HG02623 (cell line): ENCODE measurements around the gene VAMP7.
"Not testable (repeated sequence)": the region's sequence is repeated elsewhere in the genome, so short reads cannot be mapped to it uniquely, and the experiment has no call there.

Experiments
- ATAC-seq: cut with Tn5 transposase; IDR thresholded peaks from one replicate; pipeline ENCODE4 v1.9.1; 2021; ENCODE audit warnings: moderate library complexity; ENCODE audit not compliant: unreplicated experiment

Gene VAMP7

DNA sequence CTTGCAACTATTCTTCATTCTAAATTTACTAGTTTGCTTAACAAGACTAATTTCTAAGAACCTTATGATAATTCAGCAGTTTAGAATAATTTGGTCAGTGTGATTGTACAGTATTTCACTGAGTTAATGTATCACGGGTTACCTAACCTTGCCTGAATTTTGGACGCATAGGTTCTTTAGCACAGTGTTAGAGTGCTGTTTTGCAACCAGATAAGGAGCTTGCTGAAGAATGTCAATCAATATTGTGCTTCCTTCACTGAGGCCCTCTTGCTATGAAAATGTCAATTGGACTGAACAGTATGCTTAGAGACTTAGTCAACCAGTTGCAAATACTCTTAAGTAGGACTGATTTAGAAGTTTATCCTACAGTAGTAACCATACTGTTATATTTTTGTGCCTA lies 19.6 kb downstream of the VAMP7 start:
- no peak for ATAC-seq

DNA sequence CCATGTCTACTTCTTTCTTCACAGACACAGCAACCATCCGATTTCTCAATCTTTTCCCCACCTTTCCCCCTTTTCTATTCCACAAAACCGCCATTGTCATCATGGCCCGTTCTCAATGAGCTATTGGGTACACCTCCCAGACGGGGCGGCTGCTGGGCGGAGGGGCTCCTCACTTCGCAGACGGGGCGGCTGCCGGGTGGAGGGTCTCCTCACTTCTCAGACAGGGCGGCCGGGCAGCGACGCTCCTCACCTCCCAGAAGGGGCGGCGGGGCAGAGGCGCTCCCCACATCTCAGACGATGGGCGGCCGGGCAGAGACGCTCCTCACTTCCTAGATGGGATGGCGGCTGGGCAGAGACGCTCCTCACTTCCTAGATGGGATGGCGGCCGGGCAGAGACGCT lies 26.5 kb downstream of the VAMP7 start:
- ATAC-seq: not testable (repeated sequence)

DNA sequence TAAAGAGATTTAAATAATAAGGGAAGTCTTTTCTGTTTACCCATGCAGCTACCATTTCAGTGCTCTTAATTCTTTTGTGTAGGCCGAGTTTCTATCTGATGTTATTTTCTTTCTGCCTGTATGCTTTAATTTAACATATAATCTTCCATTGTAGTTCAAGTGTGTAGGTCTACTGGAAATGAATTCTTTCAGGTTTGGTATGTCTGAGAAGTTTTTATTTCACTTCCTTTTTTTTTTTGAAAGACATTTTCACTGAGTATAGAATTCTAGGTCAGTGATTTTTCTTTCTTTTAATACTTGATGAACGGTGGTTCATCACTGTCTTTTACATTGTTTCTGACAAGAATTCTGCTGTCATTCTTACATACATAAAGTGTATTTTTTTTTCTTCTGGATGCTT lies 42.1 kb downstream of the VAMP7 start:
- no peak for ATAC-seq

DNA sequence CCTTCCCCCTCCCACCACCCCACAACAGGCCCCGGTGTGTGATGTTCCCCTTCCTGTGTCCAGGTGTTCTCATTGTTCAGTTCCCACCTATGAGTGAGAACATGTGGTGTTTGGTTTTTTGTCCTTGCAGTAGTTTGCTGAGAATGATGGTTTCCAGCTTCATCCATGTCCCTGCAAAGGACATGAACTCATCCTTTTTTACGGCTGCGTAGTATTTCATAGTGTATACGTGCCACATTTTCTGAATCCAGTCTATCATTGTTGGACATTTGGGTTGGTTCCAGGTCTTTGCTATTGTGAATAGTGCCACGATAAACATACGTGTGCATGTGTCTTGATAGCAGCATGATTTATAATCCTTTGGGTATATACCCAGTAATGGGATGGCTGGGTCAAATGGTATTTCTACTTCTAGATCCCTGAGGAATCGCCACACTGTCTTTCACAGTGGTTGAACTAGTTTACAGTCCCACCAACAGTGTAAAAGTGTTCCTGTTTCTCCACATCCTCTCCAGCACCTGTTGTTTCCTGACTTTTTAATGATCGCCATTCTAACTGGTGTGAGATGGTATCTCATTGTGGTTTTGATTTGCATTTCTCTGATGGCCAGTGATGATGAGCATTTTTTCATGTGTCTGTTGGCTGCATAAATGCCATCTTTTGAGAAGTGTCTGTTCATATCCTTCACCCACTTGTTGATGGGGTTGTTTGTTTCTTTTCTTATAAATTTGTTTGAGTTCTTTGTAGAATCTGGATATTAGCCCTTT lies 49.9 kb downstream of the VAMP7 start:
- not testable (repeated sequence) for ATAC-seq

DNA sequence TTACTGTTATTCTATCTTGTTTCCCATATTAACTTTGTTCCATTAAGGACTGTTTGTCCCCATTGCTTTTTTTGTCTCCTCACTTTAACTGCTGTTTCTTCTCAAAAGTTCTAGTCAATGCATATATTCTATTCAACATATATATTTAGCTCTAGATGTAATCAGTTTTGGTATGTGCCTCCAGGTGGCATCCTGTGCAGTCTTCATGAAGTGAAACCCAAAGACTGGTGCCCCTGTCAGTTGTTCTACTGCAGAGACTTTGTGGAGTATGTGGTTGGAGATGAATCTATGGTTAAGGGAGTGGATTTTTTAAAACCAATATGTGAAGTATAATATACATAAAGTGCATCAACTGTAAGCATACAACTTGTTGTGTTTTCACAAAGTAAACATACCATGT lies 57.0 kb downstream of the VAMP7 start:
- ATAC-seq: no peak

DNA sequence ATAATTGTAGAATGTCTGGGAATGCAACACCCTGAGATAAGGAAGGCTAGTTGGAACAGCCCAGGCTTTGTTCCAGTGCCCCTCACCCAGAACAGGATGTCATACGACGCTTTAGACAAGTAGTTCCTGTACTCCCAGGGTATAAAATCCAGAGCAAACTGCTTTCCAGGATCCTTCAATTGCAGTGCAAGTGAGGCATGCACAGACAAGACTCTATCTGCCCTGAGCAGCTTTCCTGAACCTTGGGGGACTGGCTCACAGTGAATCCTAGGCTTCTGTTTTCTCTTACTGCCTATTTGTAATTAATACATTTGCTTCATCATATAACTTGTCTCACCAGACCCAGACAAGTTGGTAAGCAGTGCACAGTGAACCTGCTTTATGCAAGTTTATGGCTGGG lies 68.0 kb downstream of the VAMP7 start:
- no peak for ATAC-seq

DNA sequence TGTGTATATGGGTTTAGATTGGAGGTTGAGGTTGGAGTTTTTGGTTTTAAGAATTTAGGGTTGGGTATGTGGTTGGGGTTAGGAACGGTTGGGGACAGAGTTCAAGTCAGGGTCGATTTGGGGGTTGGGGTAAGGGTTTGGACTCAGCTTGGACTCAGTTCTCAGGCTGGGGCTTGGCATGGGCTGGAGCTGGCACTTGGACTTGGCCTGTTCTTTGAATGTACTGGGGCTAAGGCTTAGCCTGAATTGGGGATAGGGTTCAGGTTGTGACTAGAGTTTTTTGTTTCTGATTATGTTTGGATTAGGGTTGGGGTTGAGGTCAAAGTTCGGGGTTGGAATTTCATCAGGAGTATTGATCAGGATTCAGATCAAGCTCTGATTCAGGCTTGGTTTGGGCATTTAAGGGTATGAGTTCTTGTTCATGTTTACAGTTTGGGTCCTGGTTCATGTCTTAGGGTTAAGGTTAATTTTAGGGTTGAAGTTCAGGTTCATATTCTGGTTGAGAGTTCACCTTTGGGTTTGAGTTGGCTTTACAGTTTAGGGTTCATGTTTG lies 70.2 kb downstream of the VAMP7 start:
- ATAC-seq: no peak

DNA sequence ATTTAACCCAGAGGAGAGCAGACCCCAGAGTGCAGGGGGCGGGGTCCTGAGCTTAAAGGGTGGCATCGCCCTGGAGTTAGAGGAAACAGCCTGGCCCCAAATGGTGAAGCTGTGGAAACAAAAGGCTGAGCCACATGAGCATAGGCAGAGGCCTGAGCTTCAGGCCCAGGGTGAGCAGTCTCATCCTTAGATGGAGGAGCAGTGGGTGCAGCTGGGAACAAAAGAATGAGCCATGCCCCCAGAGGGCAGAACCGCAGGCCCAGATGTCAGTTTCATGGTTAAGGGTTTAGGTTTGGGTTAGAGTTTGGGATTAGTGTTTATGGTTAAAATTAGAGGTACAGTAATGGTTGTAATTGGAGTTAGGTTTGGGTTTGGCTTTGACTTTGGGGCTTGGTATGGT lies 71.9 kb downstream of the VAMP7 start:
- ATAC-seq: no peak

DNA sequence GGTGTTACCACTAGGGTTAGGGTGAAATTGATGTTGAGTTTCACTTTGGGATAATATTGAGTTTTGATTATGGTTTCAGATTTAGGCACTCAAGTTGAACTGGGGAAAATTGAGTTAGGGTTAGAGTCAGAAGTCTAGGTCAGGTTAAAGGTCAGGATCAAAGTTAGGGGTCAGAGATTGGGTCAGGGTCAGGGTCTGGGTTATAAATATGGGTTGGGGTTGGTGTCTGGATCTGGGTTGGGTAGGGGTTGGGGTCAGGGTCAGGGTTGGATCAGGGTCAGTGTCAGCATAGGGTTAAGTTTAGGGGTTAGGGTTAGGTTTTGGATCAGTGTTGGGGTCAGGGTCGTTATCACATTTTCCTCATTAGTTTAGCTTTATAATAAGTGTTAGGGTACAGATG lies 73.6 kb downstream of the VAMP7 start:
- no peak for ATAC-seq

DNA sequence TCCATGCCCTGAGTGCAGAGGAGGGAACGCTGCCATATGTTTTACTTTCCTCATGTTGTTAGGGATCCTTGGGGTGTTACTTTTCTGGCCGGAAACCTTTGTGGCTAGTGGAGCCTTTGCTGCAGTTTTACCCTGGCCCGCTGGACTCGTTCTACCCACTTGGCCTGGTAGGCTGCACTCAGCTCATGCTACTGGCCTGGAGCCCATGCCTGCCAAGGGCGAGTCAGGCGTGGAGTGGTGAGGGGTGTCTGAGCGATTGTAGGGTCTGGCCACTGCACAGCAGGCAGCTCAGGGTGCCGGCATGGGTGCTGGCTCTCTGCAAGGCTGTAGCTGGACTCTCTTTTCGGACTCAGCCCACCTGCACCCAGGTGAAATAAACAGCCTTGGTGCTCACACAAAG lies 75.0 kb downstream of the VAMP7 start:
- ATAC-seq: no peak

DNA sequence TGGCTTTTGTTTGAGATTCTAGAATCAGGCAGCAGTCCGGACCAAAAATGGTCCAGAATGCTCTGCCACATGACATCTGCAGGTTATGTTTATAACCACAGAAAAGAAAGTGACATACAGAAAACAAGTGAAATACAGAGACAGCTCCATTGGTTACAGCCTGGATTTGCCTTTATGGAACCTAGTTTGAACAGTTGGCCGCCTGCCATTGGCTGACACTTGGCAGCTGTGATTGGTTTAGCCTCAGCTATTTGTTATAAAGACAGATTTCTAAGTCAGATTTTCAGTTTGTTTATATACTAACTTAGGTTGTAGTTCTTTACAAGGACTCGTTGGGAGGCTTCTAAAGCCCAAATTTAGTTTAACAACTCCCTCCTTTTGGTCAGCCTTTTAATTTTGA lies 75.5 kb downstream of the VAMP7 start:
- no peak for ATAC-seq

DNA sequence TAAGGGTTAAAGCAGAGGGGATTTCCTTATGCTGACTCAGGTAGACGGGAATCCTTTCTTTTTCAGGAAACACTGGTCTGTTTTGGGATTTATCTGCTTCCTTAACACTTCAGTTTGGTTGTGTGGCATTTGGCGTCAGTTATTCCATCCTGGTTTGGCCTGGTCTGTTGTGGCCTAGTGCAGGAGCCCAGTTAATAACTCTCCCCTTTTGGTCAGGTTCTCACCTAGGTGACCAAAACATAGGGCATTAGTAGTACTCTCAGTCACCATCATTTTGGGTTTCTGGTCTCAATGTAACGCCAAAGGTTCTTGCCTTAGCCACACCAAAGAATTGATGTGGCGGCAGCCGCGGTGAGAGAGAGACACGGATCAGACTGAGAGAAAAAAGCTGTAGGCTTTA lies 76.7 kb downstream of the VAMP7 start:
- no peak for ATAC-seq

DNA sequence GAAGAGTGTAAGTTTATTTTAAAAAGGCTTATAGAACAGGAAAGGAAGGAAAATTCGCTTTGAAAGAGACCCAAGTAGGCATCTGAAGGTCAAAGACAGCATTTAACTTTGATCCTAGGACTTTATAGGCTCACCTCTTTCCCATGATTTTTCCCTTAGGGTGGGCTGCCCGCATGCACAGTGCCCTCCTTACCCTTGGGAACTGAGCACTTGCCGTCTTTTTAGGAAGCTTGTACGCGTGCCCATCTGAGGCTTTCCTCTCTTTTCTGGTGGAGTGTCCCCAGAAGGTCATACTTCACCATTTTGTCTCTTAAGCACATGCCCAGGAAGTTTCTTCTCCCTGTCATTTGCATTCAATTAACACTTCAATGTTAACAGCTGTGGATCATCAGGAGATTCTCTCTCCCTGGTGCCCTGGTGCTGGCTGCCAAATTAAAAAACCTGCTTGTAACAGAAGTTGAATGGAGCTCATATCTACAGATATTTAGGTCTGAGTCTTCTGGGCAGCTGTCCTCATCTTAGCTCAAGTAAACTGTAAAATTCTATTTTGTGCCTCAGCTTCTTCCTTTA lies 78.0 kb downstream of the VAMP7 start:
- ATAC-seq: no peak

DNA sequence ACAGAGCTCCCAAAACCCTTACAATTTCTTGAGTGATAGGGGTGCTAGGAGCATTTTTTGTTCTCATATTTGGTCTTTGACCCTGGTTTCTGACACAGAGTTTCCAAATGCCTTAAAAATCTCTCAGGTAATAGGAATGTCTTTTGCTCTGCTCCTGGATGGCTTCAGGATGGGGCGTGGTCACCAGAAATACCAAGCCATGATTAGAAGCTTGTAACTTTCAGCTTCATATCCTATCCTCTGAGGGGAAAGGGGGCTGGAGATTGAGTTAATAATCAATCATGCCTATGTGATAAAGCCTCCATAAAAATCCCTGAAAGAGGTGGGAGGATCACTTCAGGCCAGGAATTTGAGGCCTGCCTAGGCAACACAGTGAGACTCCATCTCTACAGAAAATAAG lies 81.8 kb downstream of the VAMP7 start:
- ATAC-seq: no peak

DNA sequence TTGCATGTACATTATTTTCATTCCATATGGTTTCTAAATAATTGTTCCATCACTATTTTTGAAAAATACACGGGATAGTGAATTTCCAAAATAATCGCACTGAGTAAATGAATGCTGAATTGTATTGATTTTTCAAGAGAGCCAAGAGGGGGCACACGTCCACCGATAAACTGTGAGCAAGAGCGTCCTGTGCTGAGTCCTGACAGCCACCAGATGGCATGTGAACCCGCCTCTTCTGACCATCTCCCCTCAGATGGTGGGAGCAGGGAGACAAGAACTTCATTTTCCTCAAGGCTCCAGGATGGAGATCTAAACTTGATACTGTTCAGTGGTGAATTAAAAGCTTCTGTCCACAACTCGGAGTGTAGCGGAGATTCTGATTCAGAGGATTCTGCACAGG lies 85.7 kb downstream of the VAMP7 start:
- ATAC-seq: no peak

DNA sequence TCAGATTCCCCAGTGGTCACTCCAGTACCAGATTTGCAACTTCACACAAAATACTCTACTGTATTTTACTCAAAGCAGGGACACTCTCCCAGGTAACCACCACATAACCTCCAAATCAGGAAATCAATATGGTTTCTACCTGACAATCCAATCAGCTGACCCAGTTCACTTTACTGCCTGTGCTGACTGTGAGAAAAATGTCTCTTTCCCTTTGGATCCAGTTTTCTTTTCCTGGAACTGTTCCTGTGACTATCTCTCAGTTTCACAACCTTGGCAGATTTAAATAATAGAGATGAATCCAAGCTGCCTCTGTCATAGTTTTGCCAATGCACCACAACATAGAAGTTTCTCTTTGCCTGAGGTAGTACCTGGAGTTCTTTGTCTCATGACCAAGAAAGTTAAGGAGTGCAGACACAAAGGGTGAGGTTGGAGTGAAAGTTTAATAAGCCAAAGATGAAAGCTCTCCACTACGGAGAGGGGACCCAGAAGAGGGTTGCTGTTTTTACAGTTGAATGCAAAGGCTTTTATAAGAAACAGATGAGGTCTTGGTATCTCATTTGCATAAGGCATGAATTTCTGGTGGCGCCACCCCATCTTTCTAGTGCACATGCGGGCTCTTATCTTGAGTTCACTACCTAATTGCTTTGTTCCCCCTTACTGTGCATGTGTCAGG lies 86.6 kb downstream of the VAMP7 start:
- ATAC-seq: no peak

DNA sequence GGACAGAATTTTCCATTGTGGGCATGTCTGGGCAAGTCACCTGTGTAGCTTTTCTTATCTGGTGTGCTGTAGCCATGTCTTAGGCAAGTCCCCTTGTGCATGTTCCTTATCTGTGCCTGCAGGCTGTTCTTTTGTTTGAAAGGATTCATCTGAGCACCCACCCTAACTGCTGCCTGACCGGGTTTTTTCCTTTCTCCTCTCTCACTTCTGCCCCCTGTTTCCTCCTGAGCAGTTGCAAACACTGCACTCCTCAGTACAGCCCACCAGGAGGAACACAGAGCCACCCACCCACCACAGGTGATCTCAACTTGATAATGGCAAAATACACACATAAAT lies 87.1 kb downstream of the VAMP7 start:
- no peak for ATAC-seq

DNA sequence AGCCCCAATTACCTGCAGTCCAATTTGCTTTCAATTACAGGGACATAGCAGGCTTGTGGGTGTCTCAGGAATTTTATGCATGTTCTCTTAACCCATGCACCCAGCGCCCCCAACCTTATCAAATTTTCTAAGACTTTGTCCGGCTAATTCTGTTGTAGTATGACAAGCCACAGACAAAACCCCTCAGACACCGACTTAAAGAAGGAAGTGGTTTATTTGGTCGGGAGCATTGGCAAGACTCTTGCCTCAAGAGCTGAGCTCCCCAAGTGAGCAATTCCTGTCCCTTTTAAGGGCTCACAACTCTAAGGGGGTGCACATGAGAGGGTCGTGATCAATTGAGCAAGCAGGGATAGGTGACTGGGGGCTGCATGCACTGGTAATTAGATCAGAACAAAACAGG lies 87.6 kb downstream of the VAMP7 start:
- ATAC-seq: no peak

DNA sequence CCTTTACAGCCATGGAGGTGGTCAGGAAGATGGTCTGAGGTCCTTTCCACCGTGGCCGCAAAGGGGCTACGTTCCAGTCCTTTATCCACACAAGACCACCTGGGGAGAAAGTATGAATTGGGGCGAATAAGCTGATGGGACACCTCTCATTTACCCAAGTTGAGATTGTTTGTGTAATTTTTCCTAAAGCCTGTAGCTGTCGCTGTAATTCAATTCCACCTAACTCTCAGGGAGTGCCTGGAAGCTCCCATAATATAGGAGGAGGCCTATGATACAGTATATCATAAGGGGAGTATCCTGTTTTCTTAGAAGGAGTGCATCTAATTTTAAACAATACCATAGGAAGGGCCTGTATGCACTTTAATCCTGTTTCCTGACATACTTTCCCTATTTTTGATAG lies 90.5 kb downstream of the VAMP7 start:
- not testable (repeated sequence) for ATAC-seq

DNA sequence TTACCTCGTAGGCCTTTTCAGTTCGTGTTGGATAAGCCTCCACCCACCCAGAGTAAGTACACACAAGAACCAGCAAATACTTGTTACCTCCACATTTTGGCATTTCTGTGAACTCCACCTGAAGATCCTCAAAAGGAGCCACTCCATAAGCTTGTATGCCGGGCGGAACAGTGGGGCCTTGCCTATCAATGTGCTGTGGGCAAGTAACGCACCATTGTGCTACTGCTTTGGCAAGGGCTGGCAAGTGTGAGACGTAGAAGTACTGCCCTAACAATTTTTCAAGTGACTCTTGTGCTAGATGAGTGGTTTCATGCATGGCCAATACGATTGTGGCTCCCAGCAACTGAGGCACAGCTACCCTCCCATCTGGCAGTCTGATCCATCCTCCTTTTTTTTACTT lies 91.1 kb downstream of the VAMP7 start:
- ATAC-seq: not testable (repeated sequence)

DNA sequence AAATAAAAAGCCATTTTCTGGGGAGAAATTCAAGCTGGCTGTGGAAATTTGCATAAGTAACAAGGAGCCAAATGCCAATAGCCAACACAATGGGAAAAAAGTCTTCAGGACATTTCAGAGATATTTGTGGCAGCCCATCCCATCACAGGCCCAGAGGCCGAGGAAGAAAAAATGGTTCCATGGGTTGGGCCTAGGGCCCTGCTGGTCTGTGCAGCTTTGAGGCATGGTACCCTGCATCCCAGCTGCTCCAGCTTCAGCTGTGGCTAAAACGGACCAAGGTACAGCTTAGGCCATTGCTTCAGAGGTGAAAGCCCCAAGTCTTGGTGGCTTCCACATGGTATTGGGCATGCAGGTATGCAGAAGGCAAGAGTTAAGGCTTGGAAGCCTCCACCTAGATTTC lies 102.2 kb downstream of the VAMP7 start:
- no peak for ATAC-seq

DNA sequence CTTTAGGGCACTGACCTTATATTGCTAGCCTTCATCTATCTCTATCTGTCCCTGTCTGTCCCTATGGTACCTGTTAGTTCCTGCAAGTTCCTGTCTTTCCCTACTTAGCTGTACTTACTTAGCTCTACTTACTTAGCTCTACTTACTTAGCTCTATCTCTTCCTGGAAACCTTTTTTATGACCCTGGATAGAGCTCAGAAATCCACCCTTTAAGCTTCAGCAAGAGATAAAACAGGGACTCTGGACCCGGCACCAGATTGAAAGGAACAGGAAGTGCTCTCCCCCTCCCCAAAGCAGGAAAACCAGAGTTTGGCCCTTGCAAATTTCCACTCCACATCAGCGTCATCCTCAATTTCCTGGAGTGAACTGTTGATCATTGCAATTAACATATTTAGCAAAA lies 104.1 kb downstream of the VAMP7 start:
- ATAC-seq: no peak
